ENCODE measurements around the gene TSTD2. TPM values are rescaled to one million over a fixed set of nuclear protein-coding genes. Genes with fewer than 3 reads are reported as not detected.

TSTD2 gene
- total RNA-seq, 1 experiment from 2014 or later: 29.7 TPM

DNA sequence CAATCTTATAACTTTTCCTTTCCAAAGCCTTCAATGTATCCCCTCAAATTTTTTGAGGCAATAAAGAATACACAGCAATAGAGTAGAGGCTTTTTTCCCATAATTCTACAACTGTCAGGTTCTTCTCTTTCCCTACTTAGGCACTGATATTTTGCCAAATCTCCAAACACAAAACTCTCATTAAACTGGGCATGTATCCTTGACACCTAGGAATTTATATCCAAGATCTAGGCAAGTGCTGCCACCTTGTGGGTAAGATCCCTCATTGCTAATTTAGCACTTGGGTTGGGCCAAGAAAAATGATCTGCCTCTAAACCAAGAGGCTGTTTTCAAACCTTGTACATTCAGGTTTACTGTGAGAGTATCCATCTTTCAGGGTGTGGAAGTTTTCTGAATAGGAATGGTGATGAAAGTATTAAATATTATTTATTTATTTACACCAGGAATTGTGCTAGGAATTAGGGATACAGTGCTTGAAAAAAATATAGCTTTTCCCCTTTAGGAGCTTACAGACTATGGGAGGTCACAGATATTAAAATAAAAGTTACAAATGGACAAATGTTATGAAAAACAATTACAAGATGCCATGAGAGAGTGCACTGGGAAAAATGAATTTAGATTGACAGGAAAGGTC lies 17.6 kb downstream of the TSTD2 start:
- Histone ChIP-seq H3K4me3 (ENCODE audit: low read depth, low read length, poor library complexity, severe bottlenecking) (no peak overlapping the region), H3K36me3 (ENCODE audit: insufficient read depth, low read length, poor library complexity, severe bottlenecking) (peaks cover 11% of the 10 kb centered on the region), H3K4me1 (ENCODE audit: insufficient read depth, low read length, poor library complexity, severe bottlenecking) (no peaks in the 10 kb centered on the region), H3K27ac (ENCODE audit: low read depth, low read length, poor library complexity, severe bottlenecking) (no peak overlapping the region), H3K27me3 (replicated peaks; ENCODE audit: insufficient read depth, low read depth, low read length, poor library complexity) (no peaks in the 10 kb centered on the region), H3K9me3 (ENCODE audit: low read depth, low read length, poor library complexity, severe bottlenecking) (no peaks in the 10 kb centered on the region)
- POLR2A ChIA-PET (ENCODE audit: low non-redundant PET): no interaction called here
- intact Hi-C loops (cut with micrococcal nuclease; ENCODE audit: unreplicated experiment): loop anchor here (1.0 to 5.0 kb wide), 4 partner anchors 147 to 758 kb away; no protein-coding TSS in a partner anchor
- no peak for TF ChIP-seq EZH2 (IDR thresholded peaks at IDR 0.05; ENCODE audit: borderline replicate concordance, low read depth, low read length, poor library complexity, severe bottlenecking)
- TF ChIP-seq, protein P1, sequence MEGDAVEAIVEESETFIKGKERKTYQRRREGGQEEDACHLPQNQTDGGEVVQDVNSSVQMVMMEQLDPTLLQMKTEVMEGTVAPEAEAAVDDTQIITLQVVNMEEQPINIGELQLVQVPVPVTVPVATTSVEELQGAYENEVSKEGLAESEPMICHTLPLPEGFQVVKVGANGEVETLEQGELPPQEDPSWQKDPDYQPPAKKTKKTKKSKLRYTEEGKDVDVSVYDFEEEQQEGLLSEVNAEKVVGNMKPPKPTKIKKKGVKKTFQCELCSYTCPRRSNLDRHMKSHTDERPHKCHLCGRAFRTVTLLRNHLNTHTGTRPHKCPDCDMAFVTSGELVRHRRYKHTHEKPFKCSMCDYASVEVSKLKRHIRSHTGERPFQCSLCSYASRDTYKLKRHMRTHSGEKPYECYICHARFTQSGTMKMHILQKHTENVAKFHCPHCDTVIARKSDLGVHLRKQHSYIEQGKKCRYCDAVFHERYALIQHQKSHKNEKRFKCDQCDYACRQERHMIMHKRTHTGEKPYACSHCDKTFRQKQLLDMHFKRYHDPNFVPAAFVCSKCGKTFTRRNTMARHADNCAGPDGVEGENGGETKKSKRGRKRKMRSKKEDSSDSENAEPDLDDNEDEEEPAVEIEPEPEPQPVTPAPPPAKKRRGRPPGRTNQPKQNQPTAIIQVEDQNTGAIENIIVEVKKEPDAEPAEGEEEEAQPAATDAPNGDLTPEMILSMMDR (conservative IDR thresholded peaks at IDR 0.05; ENCODE audit: low read depth, low read length): peak; percentile 82
- peak; percentile 74 for DNase-seq (ENCODE audit: low spot score)
- CTCF ChIA-PET: interaction anchor here (0.6 to 2.2 kb wide), 9 partner anchors 17 to 761 kb away, joined by 3 to 14 read pairs (median 3); partner anchors contain the start of genes NCBP1, TDRD7 and ZNF782
- BruUV-seq (replicated peaks): no TSS peak

DNA sequence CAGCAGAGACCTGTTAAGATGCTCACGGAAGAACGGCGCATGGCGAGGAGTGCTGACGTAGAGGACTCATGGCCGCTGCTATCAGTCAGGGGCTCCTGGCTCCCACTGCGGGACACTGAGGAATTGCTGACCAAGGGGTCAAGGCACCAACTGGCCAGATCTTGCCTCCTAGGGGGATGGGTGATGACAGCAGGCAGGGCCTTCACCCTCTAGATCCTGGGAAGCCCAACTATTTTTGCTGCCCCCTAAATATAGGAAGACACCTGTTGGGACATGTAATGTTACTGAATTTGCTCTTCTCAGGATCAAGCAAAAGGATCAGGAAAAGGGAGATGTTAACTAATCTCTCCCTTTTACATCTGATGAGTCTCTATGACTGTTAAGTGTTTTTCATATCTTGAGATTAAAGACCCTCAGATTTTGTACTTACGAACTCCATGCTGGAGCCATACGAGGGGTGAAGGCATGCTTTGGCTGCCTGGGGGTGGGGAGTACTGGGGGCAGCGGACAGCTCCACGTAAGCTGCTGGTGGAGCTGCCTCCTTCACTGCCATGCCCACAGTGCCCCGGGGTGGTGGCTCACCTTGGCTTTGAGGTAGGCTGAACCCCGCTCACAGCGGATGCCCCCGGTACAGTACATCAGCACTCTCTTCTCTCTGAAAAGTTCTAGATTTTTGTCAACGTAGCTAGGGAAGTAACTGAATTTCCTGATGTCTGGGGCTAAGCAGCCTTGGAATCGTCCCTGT lies 28.1 kb downstream of the TSTD2 start:
- H3K27me3 ChIP-seq (replicated peaks; ENCODE audit: insufficient read depth, low read depth, low read length, poor library complexity): no peaks in the 10 kb centered on the region
- DNase-seq (ENCODE audit: low spot score): no peak
- H3K4me3 ChIP-seq (ENCODE audit: low read depth, low read length, poor library complexity, severe bottlenecking): no peak overlapping the region
- CTCF ChIA-PET: no interaction called here
- POLR2A ChIA-PET (ENCODE audit: low non-redundant PET): no interaction called here
- no peaks in the 10 kb centered on the region for H3K9me3 ChIP-seq (ENCODE audit: low read depth, low read length, poor library complexity, severe bottlenecking)
- H3K27ac ChIP-seq (ENCODE audit: low read depth, low read length, poor library complexity, severe bottlenecking): no peak overlapping the region
- peaks cover 32% of the 10 kb centered on the region for H3K36me3 ChIP-seq (ENCODE audit: insufficient read depth, low read length, poor library complexity, severe bottlenecking)
- no peak for TF ChIP-seq EZH2 (IDR thresholded peaks at IDR 0.05; ENCODE audit: borderline replicate concordance, low read depth, low read length, poor library complexity, severe bottlenecking)
- TF ChIP-seq, protein P1 (conservative IDR thresholded peaks at IDR 0.05; ENCODE audit: low read depth, low read length): no peak
- intact Hi-C loops (cut with micrococcal nuclease; ENCODE audit: unreplicated experiment): no loop called here
- BruUV-seq (replicated peaks): no TSS peak
- no peaks in the 10 kb centered on the region for H3K4me1 ChIP-seq (ENCODE audit: insufficient read depth, low read length, poor library complexity, severe bottlenecking)

DNA sequence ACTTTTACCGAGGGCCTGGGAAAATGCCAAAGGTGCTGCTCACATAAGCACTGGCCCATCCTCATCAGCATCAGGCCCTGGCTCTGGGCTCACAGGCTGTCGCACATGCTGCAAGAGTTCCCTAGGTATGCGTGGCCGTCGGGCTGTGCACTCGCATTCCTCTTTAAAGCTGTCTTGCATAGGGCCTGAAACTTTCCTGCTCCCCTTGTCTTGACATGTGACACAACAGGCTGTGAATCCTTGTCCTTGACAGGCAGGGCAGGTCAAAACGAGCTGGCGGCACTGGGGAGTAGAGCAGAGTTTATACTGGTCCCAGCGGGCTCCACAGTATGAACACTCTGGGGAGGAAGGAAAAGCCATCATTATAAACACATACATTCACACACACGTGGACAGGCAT lies 30.7 kb downstream of the TSTD2 start:
- no peaks in the 10 kb centered on the region for H3K4me1 ChIP-seq (ENCODE audit: insufficient read depth, low read length, poor library complexity, severe bottlenecking)
- H3K9me3 ChIP-seq (ENCODE audit: low read depth, low read length, poor library complexity, severe bottlenecking): no peaks in the 10 kb centered on the region
- no peaks in the 10 kb centered on the region for H3K27me3 ChIP-seq (replicated peaks; ENCODE audit: insufficient read depth, low read depth, low read length, poor library complexity)
- peaks cover 32% of the 10 kb centered on the region for H3K36me3 ChIP-seq (ENCODE audit: insufficient read depth, low read length, poor library complexity, severe bottlenecking)
- BruUV-seq (replicated peaks): no TSS peak
- intact Hi-C loops (cut with micrococcal nuclease; ENCODE audit: unreplicated experiment): no loop called here
- no peak for DNase-seq (ENCODE audit: low spot score)
- H3K4me3 ChIP-seq (ENCODE audit: low read depth, low read length, poor library complexity, severe bottlenecking): no peak overlapping the region
- TF ChIP-seq EZH2 (IDR thresholded peaks at IDR 0.05; ENCODE audit: borderline replicate concordance, low read depth, low read length, poor library complexity, severe bottlenecking): no peak
- TF ChIP-seq, protein P1 (conservative IDR thresholded peaks at IDR 0.05; ENCODE audit: low read depth, low read length): no peak
- H3K27ac ChIP-seq (ENCODE audit: low read depth, low read length, poor library complexity, severe bottlenecking): no peak overlapping the region
- POLR2A ChIA-PET (ENCODE audit: low non-redundant PET): no interaction called here
- CTCF ChIA-PET: no interaction called here

All from A673 (cell line).